Measurements from ENCODE around the gene RALA. TPM values are rescaled to one million over a fixed set of nuclear protein-coding genes. Genes with fewer than 3 reads are reported as not detected.

RALA gene
- total and polyA plus RNA-seq, 4 donors: 5.7 to 18.8 (median 9.2) TPM

- TF ChIP-seq REST (IDR thresholded peaks at IDR 0.05) (no peak), YY1 (IDR thresholded peaks at IDR 0.05) (no peak)
These were observed 131.2 kb downstream of the RALA start (continued) for GRCh38 chr7:39754326-39755120.

GRCh38 chr7:39757604-39758003, 134.2 kb downstream of the RALA start:
- DNase-seq (ENCODE audit: low spot score): no peak
- no peaks in the 10 kb centered on the region for H3K9me3 ChIP-seq (ENCODE audit: control insufficient read depth in 4 of 4, low read length in 3 of 4)
- no peaks in the 10 kb centered on the region for H3K27me3 ChIP-seq (ENCODE audit: control insufficient read depth in 4 of 4, insufficient read depth in 4 of 4, low read length in 3 of 4)
- 83% methylated on average over 4 of the region's 4 CpGs for WGBS
- H3K4me1 ChIP-seq (ENCODE audit: control insufficient read depth in 4 of 4, insufficient read depth in 4 of 4, low read length in 3 of 4): no peaks in the 10 kb centered on the region
- TF ChIP-seq, protein P1, sequence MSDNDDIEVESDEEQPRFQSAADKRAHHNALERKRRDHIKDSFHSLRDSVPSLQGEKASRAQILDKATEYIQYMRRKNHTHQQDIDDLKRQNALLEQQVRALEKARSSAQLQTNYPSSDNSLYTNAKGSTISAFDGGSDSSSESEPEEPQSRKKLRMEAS (IDR thresholded peaks at IDR 0.05): no peak
- TF ChIP-seq HNF4A (conservative IDR thresholded peaks at IDR 0.05): no peak
- TF ChIP-seq REST (IDR thresholded peaks at IDR 0.05): no peak
- no peak for TF ChIP-seq ATF3 (IDR thresholded peaks at IDR 0.05)
- no peak for TF ChIP-seq HNF4G (IDR thresholded peaks at IDR 0.05)
- no peak for TF ChIP-seq ZBTB33 (IDR thresholded peaks at IDR 0.05)
- no peak overlapping the region for H3K9ac ChIP-seq (ENCODE audit: low read depth in 1 of 2, low read length in 2 of 2)
- H3K36me3 ChIP-seq (ENCODE audit: control insufficient read depth in 4 of 4, insufficient read depth in 3 of 4, low read depth in 1 of 4, low read length in 3 of 4): no peaks in the 10 kb centered on the region
- no peak overlapping the region for H3K27ac ChIP-seq (ENCODE audit: low read depth in 1 of 2, low read length in 2 of 2)
- no peak overlapping the region for H3K4me3 ChIP-seq (ENCODE audit: low read depth in 1 of 3, low read length in 3 of 3)

Other genes starting within 250 kb of the RALA start
- 10 to 100 TPM in 1 of 2 donors, 1 to 10 TPM in 1; 9.4 to 12.0 TPM for gene YAE1, start 57.2 kb upstream of the RALA start, total RNA-seq
- gene YAE1, start 57.2 kb upstream of the RALA start, polyA plus RNA-seq: 10 to 100 TPM in 1 of 2 donors, 1 to 10 TPM in 1; 6.7 to 10.4 TPM

All from liver (tissue), 9 donors.